Measurements from ENCODE around the gene FERMT3. TPM values are rescaled to one million over a fixed set of nuclear protein-coding genes. Genes with fewer than 3 reads are reported as not detected.

Gene FERMT3
- total and polyA plus RNA-seq, 2 donors (not counting 1 experiment from before 2014, with no cell fraction given) = 1.9 to 3.6 TPM

DNA sequence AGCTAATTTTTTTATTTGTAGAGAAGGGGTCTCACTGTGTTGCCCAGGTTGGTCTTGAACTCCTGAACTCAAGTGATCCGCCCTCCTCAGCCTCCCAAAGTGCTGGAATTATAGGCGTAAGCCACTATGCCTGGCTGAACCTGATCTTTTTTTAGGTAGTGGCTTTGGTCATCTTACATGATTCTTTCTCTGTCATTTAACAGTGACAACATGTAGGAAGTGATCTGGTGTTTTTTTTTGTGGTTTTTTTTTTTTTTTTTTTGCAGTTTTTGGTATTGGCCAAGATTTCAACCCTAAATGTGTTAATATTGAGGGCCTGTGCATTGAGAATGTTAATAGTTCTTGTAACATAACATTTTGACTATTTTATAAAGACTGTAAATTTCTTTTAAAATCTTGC is 8.0 kb upstream of the FERMT3 start:
- no peak for TF ChIP-seq EZH2 (IDR thresholded peaks at IDR 0.05; ENCODE audit: low read length, missing control alignments)
- TF ChIP-seq, protein P1, sequence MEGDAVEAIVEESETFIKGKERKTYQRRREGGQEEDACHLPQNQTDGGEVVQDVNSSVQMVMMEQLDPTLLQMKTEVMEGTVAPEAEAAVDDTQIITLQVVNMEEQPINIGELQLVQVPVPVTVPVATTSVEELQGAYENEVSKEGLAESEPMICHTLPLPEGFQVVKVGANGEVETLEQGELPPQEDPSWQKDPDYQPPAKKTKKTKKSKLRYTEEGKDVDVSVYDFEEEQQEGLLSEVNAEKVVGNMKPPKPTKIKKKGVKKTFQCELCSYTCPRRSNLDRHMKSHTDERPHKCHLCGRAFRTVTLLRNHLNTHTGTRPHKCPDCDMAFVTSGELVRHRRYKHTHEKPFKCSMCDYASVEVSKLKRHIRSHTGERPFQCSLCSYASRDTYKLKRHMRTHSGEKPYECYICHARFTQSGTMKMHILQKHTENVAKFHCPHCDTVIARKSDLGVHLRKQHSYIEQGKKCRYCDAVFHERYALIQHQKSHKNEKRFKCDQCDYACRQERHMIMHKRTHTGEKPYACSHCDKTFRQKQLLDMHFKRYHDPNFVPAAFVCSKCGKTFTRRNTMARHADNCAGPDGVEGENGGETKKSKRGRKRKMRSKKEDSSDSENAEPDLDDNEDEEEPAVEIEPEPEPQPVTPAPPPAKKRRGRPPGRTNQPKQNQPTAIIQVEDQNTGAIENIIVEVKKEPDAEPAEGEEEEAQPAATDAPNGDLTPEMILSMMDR (conservative IDR thresholded peaks at IDR 0.05 in 1 of 2, IDR thresholded peaks at IDR 0.05 in 1 of 2; ENCODE audit: low read depth in 1 of 2, low read length in 2 of 2) = no peak

DNA sequence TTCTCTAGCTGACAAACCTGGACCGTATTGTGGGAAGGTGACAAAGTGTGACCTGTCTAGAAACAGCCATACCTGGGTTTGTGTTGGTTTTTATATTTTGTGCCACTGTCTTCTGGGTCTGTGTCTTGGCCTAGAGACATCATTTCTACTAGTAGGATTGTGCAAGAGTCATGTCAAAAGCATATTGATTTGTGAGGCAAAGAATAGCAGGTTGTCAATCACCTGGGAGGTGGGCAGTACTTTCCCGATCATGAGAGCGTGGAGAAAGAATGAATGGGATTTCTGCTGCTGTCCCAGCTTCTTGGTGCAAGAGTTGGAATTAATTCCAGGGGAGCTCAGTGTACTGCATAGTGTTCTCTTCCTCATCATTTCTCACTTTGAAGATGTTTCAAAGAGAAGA is 5.0 kb upstream of the FERMT3 start:
- Histone ChIP-seq H3K27me3 (ENCODE audit: control insufficient read depth, insufficient read depth, low read length) (no peaks in the 10 kb centered on the region), H2AFZ (ENCODE audit: low read length) (no peak overlapping the region), H3K27ac (ENCODE audit: insufficient read depth, low read length) (no peak overlapping the region), H3K9me3 (ENCODE audit: control insufficient read depth, insufficient read depth, low read depth, low read length) (no peaks in the 10 kb centered on the region), H3K4me3 (replicated peaks in 1 of 4; ENCODE audit: control extremely low read depth in 1 of 4, insufficient read depth in 1 of 4, low read depth in 3 of 4, low read length in 4 of 4) (no peak overlapping the region), H3K4me2 (ENCODE audit: extremely low read depth, insufficient read depth, low read length) (no peak overlapping the region), H4K20me1 (ENCODE audit: control insufficient read depth, extremely low read depth, insufficient read depth, low read length) (no peaks in the 10 kb centered on the region), H3K4me1 (ENCODE audit: control insufficient read depth, extremely low read depth, insufficient read depth, low read length) (peaks cover 3% of the 10 kb centered on the region), H3K9ac (ENCODE audit: insufficient read depth, low read length) (no peak overlapping the region), H3K79me2 (ENCODE audit: control insufficient read depth, insufficient read depth, low read length) (no peaks in the 10 kb centered on the region), H3K36me3 (ENCODE audit: control insufficient read depth, insufficient read depth, low read length) (peaks cover 32% of the 10 kb centered on the region)
- TF ChIP-seq, protein P1 (conservative IDR thresholded peaks at IDR 0.05 in 1 of 2, IDR thresholded peaks at IDR 0.05 in 1 of 2; ENCODE audit: low read depth in 1 of 2, low read length in 2 of 2) = no peak
- no peak for TF ChIP-seq EZH2 (IDR thresholded peaks at IDR 0.05; ENCODE audit: low read length, missing control alignments)
- no peak for DNase-seq (ENCODE audit: low read depth in 2 of 2)

More for the DNA sequence above, 8.0 kb upstream of the FERMT3 start:
- DNase-seq (ENCODE audit: low read depth in 2 of 2) = no peak
- H3K9ac ChIP-seq (ENCODE audit: insufficient read depth, low read length) = no peak overlapping the region
- no peaks in the 10 kb centered on the region for H4K20me1 ChIP-seq (ENCODE audit: control insufficient read depth, extremely low read depth, insufficient read depth, low read length)
- peaks cover 19% of the 10 kb centered on the region for H3K36me3 ChIP-seq (ENCODE audit: control insufficient read depth, insufficient read depth, low read length)
- no peaks in the 10 kb centered on the region for H3K9me3 ChIP-seq (ENCODE audit: control insufficient read depth, insufficient read depth, low read depth, low read length)
- peaks cover 5% of the 10 kb centered on the region for H3K79me2 ChIP-seq (ENCODE audit: control insufficient read depth, insufficient read depth, low read length)
- no peak overlapping the region for H3K4me2 ChIP-seq (ENCODE audit: extremely low read depth, insufficient read depth, low read length)
- no peaks in the 10 kb centered on the region for H3K27me3 ChIP-seq (ENCODE audit: control insufficient read depth, insufficient read depth, low read length)
- no peak overlapping the region for H3K4me3 ChIP-seq (replicated peaks in 1 of 4; ENCODE audit: control extremely low read depth in 1 of 4, insufficient read depth in 1 of 4, low read depth in 3 of 4, low read length in 4 of 4)
- H3K27ac ChIP-seq (ENCODE audit: insufficient read depth, low read length) = no peak overlapping the region
- no peak overlapping the region for H2AFZ ChIP-seq (ENCODE audit: low read length)
- no peaks in the 10 kb centered on the region for H3K4me1 ChIP-seq (ENCODE audit: control insufficient read depth, extremely low read depth, insufficient read depth, low read length)

DNA sequence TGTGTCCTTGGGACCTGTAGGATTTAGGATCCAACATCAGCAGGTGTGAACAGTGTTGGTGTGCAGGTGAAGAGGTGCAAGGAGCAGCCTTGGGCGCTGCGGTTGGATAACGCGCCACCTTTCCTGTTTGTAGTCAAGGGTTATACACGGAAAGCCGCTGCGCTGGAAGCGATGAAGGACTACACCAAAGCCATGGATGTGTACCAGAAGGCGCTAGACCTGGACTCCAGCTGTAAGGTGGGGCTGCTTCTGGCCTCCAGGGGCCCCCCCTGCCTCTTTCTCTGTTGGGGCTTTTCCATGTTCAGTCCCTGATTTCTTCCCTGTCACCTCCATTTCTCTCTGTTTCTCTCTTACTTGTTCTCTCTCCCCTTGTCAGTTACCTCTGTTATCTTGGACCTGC is 3.5 kb upstream of the FERMT3 start:
- H3K4me2 ChIP-seq (ENCODE audit: extremely low read depth, insufficient read depth, low read length) = no peak overlapping the region
- peaks cover 31% of the 10 kb centered on the region for H3K36me3 ChIP-seq (ENCODE audit: control insufficient read depth, insufficient read depth, low read length)
- no peak overlapping the region for H3K9ac ChIP-seq (ENCODE audit: insufficient read depth, low read length)
- H3K27me3 ChIP-seq (ENCODE audit: control insufficient read depth, insufficient read depth, low read length) = no peaks in the 10 kb centered on the region
- no peaks in the 10 kb centered on the region for H3K79me2 ChIP-seq (ENCODE audit: control insufficient read depth, insufficient read depth, low read length)
- H3K9me3 ChIP-seq (ENCODE audit: control insufficient read depth, insufficient read depth, low read depth, low read length) = no peaks in the 10 kb centered on the region
- no peaks in the 10 kb centered on the region for H4K20me1 ChIP-seq (ENCODE audit: control insufficient read depth, extremely low read depth, insufficient read depth, low read length)
- H3K4me3 ChIP-seq (replicated peaks in 1 of 4; ENCODE audit: control extremely low read depth in 1 of 4, insufficient read depth in 1 of 4, low read depth in 3 of 4, low read length in 4 of 4) = no peak overlapping the region
- no peak overlapping the region for H3K27ac ChIP-seq (ENCODE audit: insufficient read depth, low read length)
- H3K4me1 ChIP-seq (ENCODE audit: control insufficient read depth, extremely low read depth, insufficient read depth, low read length) = peaks cover 14% of the 10 kb centered on the region
- H2AFZ ChIP-seq (ENCODE audit: low read length) = no peak overlapping the region
- DNase-seq (ENCODE audit: low read depth in 2 of 2) = no peak
- TF ChIP-seq EZH2 (IDR thresholded peaks at IDR 0.05; ENCODE audit: low read length, missing control alignments) = no peak
- TF ChIP-seq, protein P1 (conservative IDR thresholded peaks at IDR 0.05 in 1 of 2, IDR thresholded peaks at IDR 0.05 in 1 of 2; ENCODE audit: low read depth in 1 of 2, low read length in 2 of 2) = no peak

Data from fibroblast of lung (primary cell).